DND-41 (cell line): ENCODE measurements around the gene EPS8L2.

Experiments used
- CTCF ChIP-seq: IDR thresholded peaks from 2 replicates; pipeline ENCODE4 v1.5.1; 2012; ENCODE audit warnings: borderline replicate concordance, low read length, moderate library complexity, mild to moderate bottlenecking; ENCODE audit not compliant: poor library complexity, severe bottlenecking; ENCODE audit errors: extremely low read depth
- EZH2 ChIP-seq: IDR thresholded peaks from 3 replicates; pipeline ENCODE4 v1.6.1; 2012; ENCODE audit warnings: borderline replicate concordance, low read depth, mild to moderate bottlenecking, moderate library complexity, low read length, inconsistent platforms; ENCODE audit not compliant: severe bottlenecking

- TF ChIP-seq CTCF = no peak
- no peak for TF ChIP-seq EZH2
Observed at GRCh38 chr11:748007-748359, 42.0 kb downstream of the EPS8L2 start.
